SK-N-SH (cell line): ENCODE results near the gene PHAF1. TPM values are rescaled to one million over a fixed set of nuclear protein-coding genes. Genes with fewer than 3 reads are reported as not detected.

ENCODE experiments used
- CTCF ChIA-PET: fragments of 300-600, 350-600 bp; formaldehyde crosslinking; extraction: SDS; loops from one replicate; lab custom pipeline; 2021; lab: Yijun Ruan, JAX
- POLR2A ChIA-PET: fragments of 350-600 bp; sonication (Branson Sonifier 250); formaldehyde crosslinking; extraction: SDS; loops from one replicate; lab custom pipeline; 2020; ENCODE audit warnings: antibody characterized with exemption, inconsistent platforms; lab: Yijun Ruan, JAX
- DNase-seq: peaks from one replicate; pipeline ENCODE4 v3.0.0; 2012
- H2AFZ ChIP-seq: fragments of 200-600 bp; sonication (generic); 2 replicates; pipeline ENCODE4 v1.8.1; 2016; ENCODE audit warnings: antibody characterized with exemption, mild to moderate bottlenecking, low read depth
- H3F3A ChIP-seq: fragments of 200-600 bp; sonication (generic); replicated peaks from 2 replicates; pipeline ENCODE3; 2016; ENCODE audit warnings: antibody characterized with exemption, mild to moderate bottlenecking; ENCODE audit not compliant: insufficient read depth
- H3K27ac ChIP-seq, 2 experiments: fragments of 200-500 bp in 1 of 2; fragments of 200-600 bp in 1 of 2; sonication (Bioruptor generic) in 1 of 2; sonication (generic), shearing (Covaris generic) in 1 of 2; 2 replicates each; pipeline versions ENCODE4 v1.5.1 to v1.6.1; 2014 to 2016; ENCODE audit warnings: low read depth in 2 of 2, inconsistent platforms in 1 of 2, low read length in 1 of 2, mild to moderate bottlenecking in 1 of 2, mixed read lengths in 1 of 2
- H3K27me3 ChIP-seq: fragments of 200-600 bp; sonication (generic), shearing (Covaris generic); 2 replicates; pipeline ENCODE4 v1.6.1; 2016; ENCODE audit warnings: mixed run types; ENCODE audit not compliant: insufficient read depth
- H3K36me3 ChIP-seq, 2 experiments: fragments of 200-500 bp in 1 of 2; fragments of 200-600 bp in 1 of 2; sonication (Bioruptor generic) in 1 of 2; sonication (generic) in 1 of 2; replicated peaks in 1 of 2; 2 replicates each; pipeline versions ENCODE3 to v1.5.1; 2014 to 2016; ENCODE audit warnings: low read length in 1 of 2, mild to moderate bottlenecking in 1 of 2; ENCODE audit not compliant: insufficient read depth in 2 of 2, control insufficient read depth in 1 of 2
- H3K4me1 ChIP-seq, 2 experiments: fragments of 200-500 bp in 1 of 2; fragments of 200-600 bp in 1 of 2; sonication (Bioruptor generic) in 1 of 2; sonication (generic), shearing (Covaris generic) in 1 of 2; 2 replicates each; pipeline versions ENCODE4 v1.5.1 to v1.6.1; 2014 to 2016; ENCODE audit warnings: low read depth in 1 of 2, low read length in 1 of 2, mixed run types in 1 of 2; ENCODE audit not compliant: insufficient read depth in 2 of 2, control insufficient read depth in 1 of 2
- H3K4me2 ChIP-seq: fragments of 200-600 bp; sonication (generic), shearing (Covaris generic); 2 replicates; pipeline ENCODE4 v1.6.1; 2017; ENCODE audit warnings: mixed run types
- H3K4me3 ChIP-seq, 2 experiments: fragments of 200-500 bp in 1 of 2; fragments of 200-600 bp in 1 of 2; sonication (Bioruptor generic) in 1 of 2; sonication (generic), shearing (Covaris generic) in 1 of 2; 2 replicates each; pipeline versions ENCODE4 v1.5.1 to v1.8.1; 2014 to 2016; ENCODE audit warnings: low read depth in 2 of 2, inconsistent platforms in 1 of 2, low read length in 1 of 2, mild to moderate bottlenecking in 1 of 2, mixed read lengths in 1 of 2, moderate library complexity in 1 of 2
- H3K79me2 ChIP-seq: fragments of 200-600 bp; sonication (generic); 2 replicates; pipeline ENCODE4 v1.8.1; 2017; ENCODE audit warnings: mild to moderate bottlenecking; ENCODE audit not compliant: insufficient read depth
- H3K9ac ChIP-seq: fragments of 200-600 bp; sonication (generic); 2 replicates; pipeline ENCODE4 v1.6.1; 2017; ENCODE audit warnings: mixed run types
- H3K9me2 ChIP-seq: fragments of 200-600 bp; sonication (generic); 2 replicates; pipeline ENCODE4 v1.6.1; 2017; ENCODE audit warnings: mixed run types
- H3K9me3 ChIP-seq: fragments of 200-600 bp; sonication (generic); 2 replicates; pipeline ENCODE4 v1.6.1; 2017; ENCODE audit warnings: mixed run types, mild to moderate bottlenecking, moderate library complexity
- H4K20me1 ChIP-seq: fragments of 200-600 bp; sonication (generic); 2 replicates; pipeline ENCODE4 v1.6.1; 2017; ENCODE audit warnings: mild to moderate bottlenecking, mixed run types; ENCODE audit not compliant: insufficient read depth
- FOSL2 ChIP-seq: IDR thresholded peaks from 2 replicates; pipeline ENCODE4 v1.4.0; 2012; ENCODE audit warnings: low read depth, mild to moderate bottlenecking, moderate library complexity, borderline replicate concordance
- FOXM1 ChIP-seq: IDR thresholded peaks from 2 replicates; pipeline ENCODE4 v1.4.0; 2012; ENCODE audit warnings: low read depth, mild to moderate bottlenecking
- GABPA ChIP-seq: IDR thresholded peaks from 2 replicates; pipeline ENCODE4 v1.4.0; 2012; ENCODE audit warnings: low read depth, mild to moderate bottlenecking
- GATA2 ChIP-seq: sonication (generic); formaldehyde crosslinking; IDR thresholded peaks from 2 replicates; pipeline ENCODE4 v1.5.0; 2020; ENCODE audit warnings: mild to moderate bottlenecking, missing genetic modification reagents
- IRF3 ChIP-seq: fragments of 150-350 bp; IDR thresholded peaks from 2 replicates; pipeline ENCODE4 v1.6.1; 2016; ENCODE audit warnings: mild to moderate bottlenecking, low read depth, low read length
- NRF1 ChIP-seq: IDR thresholded peaks from 2 replicates; pipeline ENCODE4 v1.6.1; 2012; ENCODE audit warnings: low read depth, mild to moderate bottlenecking, low read length
- POLR2AphosphoS5 ChIP-seq: IDR thresholded peaks from 2 replicates; pipeline ENCODE4 v1.6.1; 2012; ENCODE audit warnings: low read depth, low read length
- RAD21 ChIP-seq: IDR thresholded peaks from 2 replicates; pipeline ENCODE4 v1.6.1; 2012; ENCODE audit warnings: mild to moderate bottlenecking, low read length
- RCOR1 ChIP-seq: fragments of 150-350 bp; IDR thresholded peaks from 2 replicates; pipeline ENCODE4 v1.6.1; 2017; ENCODE audit warnings: antibody characterized with exemption, low read length
- REST ChIP-seq: IDR thresholded peaks from 2 replicates; pipeline ENCODE4 v1.6.1; 2012; ENCODE audit warnings: mild to moderate bottlenecking, low read depth, low read length, moderate library complexity
- RXRA ChIP-seq: IDR thresholded peaks from 2 replicates; pipeline ENCODE4 v1.4.0; 2012; ENCODE audit warnings: low read depth, mild to moderate bottlenecking, borderline replicate concordance
- SMC3 ChIP-seq: IDR thresholded peaks from 2 replicates; pipeline ENCODE4 v1.6.1; 2012; ENCODE audit warnings: low read depth, low read length, improper control_type of control experiment
- TAF1 ChIP-seq: IDR thresholded peaks from 2 replicates; pipeline ENCODE4 v1.6.1; 2012; ENCODE audit warnings: low read depth, mild to moderate bottlenecking, low read length, moderate library complexity, borderline replicate concordance
- ZBTB33 ChIP-seq: IDR thresholded peaks from 2 replicates; pipeline ENCODE4 v1.4.0; 2012; ENCODE audit warnings: low read depth, borderline replicate concordance
- WGBS: methylation state at CpG from one replicate; pipeline ENCODE4 v1.1.6; 2017; ENCODE audit warnings: low lambda C conversion rate; 5-methylcytosine and 5-hydroxymethylcytosine counted together
- polyA plus RNA-seq, 3 experiments: library from polyadenylated mRNA; depleted of rRNA; stranded (reverse); fragments of >200 nt; gene quantifications; 2 replicates each; pipeline ENCODE4 v1.2.3, GENCODE V29; 2012

The PHAF1 gene
- polyA plus RNA-seq, 1 of the 3 experiments (the other 2 are of a cell fraction), result 17.3 TPM

- TF ChIP-seq TAF1, result no peak
- no peak for TF ChIP-seq RAD21
- no peak for TF ChIP-seq IRF3
- no peak for TF ChIP-seq RXRA
- TF ChIP-seq POLR2AphosphoS5, result no peak
- TF ChIP-seq FOXM1, result no peak
- TF ChIP-seq NRF1, result no peak
- no peak for TF ChIP-seq REST
- TF ChIP-seq RCOR1, result no peak
- no peak for TF ChIP-seq SMC3
- no peak for TF ChIP-seq FOSL2
- TF ChIP-seq ZBTB33, result no peak
- TF ChIP-seq GATA2 (CRISPR knock-in tag), result no peak
- TF ChIP-seq GABPA, result no peak
- POLR2A ChIA-PET, result no interaction called here
- Histone ChIP-seq H4K20me1 (no peaks in the 10 kb centered on the region), H3K79me2 (0 out of 2 replicates have a peak, but pooled peaks cover 2% of the 10 kb centered on the region), H3K4me1 (no peaks in the 10 kb centered on the region), H3K9ac (no peak overlapping the region), H3K4me2 (no peak overlapping the region), H3K27ac (no peak overlapping the region), H3K36me3 (peaks cover 44 to 74% of the 10 kb centered on the region in 2 experiments), H3K9me3 (no peaks in the 10 kb centered on the region), H3K9me2 (no peaks in the 10 kb centered on the region), H2AFZ (no peak overlapping the region), H3K27me3 (no peaks in the 10 kb centered on the region), H3K4me3 (no peak overlapping the region), H3F3A (no peaks in the 10 kb centered on the region)
- DNase-seq, result no peak
- 100% methylated on average over 2 of the region's 9 CpGs for WGBS
- CTCF ChIA-PET, result interaction anchor here (1.4 to 7.9 kb wide), 2 partner anchors 13 to 195 kb away, joined by 4 to 50 read pairs; no protein-coding TSS in a partner anchor
Observed at GRCh38 chr16:67142342-67142741, 32.6 kb downstream of the PHAF1 start.
